Stimulated activated CD8-positive, alpha-beta memory T cell treated with anti-CD3 and anti-CD28 coated beads, Interleukin-12 subunit alpha, Interleukin-12 subunit beta, amount 100 ng/mL, for 4 hours (primary cell): ENCODE measurements around the gene DNAJC30.

Experiments
- DNase-seq: peaks from one replicate; pipeline ENCODE4 v3.0.0-alpha.2; 2020; ENCODE audit warnings: low read depth

Gene DNAJC30

DNA sequence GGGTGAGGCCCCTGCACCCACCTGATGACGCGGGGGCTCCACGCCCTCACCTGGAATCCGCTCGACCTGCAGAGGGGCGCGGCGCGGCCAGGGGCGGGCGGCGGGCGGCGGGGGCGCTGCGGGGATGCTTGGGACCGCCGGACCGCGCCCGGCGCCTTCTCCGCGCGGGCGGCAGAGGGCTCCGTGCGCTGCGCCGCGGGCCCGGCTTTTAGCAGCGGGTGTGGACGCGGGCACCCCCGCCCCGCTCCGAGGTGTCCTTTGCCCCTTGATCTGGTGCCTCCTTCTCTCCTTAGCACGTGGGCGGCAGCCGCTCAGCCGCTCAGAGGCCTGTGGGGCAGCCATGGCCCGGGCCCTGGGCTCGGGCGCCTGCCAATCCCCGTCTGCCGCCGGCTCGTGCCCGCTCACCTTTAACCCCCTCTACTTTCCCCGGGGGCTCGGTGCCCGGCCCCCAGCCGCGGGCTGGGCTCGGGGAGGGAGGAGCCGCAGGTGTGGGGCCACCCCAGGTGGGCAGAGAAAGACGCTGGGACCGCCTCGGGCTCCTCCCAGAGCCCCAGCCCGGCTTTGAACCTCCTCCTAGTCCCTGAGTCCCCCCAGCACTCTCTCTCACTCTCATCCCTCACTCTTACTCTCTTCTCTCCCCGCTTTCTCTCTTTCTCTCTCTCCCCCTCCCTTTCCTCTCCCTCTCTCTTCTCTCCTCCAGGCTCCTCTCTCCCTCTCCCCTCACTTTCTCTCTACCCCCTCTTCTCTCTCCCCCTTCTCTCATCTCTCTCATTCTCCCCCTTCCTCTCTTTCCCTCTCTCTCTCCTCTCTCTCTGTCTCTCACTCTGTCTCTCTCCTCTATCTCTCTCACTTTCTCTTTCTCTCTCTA is 35.3 kb downstream of the DNAJC30 start:
- no peak for DNase-seq

DNA sequence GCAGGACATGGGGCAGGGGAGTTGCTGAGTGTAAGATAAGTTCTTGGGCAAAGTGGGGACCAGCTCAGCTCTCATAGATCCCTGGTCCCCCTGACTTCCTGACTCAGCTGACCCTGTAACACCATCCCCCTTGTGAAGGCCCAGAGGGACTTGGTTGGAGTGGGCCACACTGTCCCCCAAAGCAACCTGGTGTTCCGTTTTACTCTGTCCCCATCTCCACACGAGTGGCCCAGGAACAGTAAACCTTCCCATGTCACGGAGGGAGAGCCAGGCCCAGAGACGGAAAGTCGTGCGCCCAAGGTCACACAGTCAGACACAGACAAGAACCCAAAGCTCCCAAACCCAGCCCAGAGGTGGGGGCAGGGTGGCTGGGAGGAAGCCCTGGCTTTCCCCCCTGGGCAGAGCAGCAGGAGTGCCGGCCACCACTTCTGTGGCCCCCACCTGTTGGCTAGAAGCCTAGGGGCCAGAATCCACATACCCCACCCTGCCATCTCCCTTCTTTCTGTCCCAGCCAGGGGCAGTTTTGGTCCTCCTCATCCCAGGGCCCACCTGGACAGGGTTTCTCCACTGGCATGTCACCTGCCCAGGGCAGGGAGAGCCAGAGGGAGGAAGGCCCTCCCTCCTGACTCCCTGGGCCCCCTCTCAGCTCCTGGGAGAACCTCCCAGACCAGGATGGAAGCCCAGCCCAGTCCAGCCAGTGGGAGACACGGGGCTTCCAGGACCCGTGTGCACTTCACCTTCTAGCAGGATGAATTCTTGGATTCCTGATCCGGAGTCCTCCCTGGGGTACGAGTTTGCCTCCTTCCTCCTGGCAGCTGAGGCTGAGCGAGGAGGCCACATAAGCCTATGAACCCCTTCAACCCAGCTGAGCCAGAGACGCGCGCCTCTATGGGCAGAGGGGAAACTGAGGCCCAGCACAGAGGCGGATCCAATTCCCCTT is 36.2 kb downstream of the DNAJC30 start:
- DNase-seq, result no peak

DNA sequence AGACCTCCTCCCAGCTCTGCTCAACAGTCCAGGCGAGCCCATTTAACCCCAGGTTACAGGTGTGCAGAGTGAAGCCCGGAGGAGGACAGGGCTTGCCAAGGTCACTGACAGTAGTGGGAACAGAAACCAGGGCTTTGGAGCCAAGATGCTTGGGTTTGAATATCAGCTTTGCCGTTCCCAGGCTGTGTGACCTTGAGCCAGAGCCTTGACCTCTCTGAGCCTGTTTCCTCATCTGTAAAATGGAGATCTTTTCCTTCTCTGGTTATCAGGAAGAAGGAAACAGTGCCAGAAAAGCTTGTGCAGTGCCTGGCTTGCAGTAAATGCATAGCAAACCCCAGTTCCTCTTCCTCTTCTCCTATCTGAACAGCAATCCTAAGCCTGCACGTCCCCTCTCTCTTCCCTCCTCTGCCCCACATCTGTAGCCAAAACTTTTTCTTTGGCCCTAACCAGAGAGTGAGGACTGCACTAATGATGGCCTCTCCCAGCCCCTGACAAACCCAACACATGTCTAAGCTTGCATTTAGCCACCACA is 37.5 kb downstream of the DNAJC30 start:
- no peak for DNase-seq

DNA sequence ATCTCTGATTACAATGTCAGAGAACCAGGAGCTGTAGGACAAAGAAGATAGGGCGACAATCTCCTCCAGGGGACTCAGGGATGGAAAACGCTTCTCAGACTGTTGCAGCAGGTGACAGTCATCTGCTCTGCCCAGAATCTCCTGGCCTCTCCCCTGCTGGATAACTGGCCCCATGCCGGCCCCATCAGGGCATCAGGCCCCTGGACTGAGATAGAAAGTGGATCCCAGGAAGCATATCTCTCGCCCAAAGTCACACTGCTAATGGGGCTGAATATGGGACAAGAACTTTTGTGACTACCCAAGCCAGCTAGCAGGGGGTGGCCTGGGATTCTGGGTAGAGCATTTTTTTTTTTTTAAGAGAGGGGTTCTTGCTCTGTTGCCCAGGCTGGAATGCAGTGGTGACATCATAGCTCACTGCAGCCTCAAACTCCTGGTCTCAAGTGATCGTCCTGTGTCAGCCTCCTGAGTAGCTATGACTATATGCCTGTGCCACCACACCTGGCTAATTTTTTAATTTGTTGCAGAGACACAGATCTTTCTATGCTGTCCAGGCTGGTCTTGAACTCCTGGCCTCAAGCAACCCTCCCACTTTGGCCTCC is 38.5 kb downstream of the DNAJC30 start:
- DNase-seq, result no peak

DNA sequence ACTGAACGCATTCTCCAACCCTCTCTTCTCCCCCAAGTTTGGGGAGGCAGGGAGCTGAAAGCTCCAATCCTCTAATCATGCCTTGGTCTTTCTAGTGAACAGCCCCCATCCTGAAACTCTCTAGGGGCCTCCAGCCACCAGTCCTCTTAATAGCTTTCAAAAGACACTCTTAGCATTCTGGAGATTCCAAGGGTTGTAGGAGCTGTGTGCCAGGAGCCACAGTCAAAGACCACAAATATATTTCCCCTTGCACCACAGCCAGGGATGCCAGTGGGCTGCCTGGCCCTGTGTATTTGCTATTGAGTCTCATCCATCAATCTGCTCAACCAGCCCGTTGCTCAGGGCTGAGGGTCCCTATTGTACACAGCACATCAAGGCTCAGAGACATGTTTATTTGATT is 40.4 kb downstream of the DNAJC30 start:
- no peak for DNase-seq

DNA sequence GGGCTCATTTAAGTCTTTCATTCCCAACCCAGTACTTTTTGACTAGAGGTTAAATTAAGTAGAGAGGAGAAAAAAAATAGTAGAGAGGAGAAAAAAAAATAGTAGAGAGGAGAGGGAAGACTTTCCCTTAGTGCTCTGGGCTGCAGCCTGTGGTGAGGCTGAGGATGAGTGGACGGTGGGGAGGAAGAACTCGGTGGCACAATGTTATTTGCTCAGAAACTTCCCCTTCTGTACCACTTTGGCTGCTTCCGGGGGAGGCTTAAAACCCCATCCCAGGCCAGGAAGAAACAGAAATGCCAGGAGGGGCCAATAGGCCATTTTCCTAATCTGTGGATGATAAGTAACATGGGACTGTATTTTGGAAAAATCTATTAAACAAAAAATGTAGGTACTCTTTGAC is 44.3 kb downstream of the DNAJC30 start:
- DNase-seq, result no peak

DNA sequence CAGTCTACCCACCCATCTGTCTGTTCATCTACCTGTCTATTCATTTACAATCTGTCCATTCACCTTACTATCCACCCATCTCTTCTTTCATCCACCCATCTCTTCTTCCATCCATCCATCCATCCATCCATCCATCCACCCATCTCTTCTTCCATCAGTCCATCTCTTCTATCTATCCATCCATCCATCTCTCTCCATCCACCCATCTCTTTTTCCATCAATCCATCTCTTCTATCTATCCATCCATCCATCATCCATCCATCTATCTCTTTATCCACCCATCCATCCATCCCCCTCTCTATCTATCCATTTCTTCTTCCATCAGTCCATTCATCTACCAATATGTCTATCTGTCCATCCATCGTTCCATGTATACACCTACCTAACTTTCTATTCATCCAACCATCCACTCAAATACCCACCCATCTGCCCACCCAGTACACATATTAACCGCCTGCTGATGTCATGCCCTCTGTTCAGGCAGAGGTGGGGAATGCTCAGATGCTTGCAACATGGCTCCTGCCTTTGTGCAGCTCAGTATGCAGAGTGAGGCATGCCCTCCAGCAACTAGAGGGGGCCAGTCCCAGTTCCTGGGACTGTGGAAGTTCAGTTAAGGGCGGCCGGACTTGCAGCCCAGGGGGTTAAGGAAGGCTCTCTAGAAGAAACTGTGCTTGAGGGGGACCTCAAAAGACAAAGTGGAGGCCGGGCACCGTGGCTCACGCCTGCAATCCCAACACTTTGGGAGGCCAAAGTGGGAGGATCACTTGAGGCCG is 47.6 kb downstream of the DNAJC30 start:
- no peak for DNase-seq

DNA sequence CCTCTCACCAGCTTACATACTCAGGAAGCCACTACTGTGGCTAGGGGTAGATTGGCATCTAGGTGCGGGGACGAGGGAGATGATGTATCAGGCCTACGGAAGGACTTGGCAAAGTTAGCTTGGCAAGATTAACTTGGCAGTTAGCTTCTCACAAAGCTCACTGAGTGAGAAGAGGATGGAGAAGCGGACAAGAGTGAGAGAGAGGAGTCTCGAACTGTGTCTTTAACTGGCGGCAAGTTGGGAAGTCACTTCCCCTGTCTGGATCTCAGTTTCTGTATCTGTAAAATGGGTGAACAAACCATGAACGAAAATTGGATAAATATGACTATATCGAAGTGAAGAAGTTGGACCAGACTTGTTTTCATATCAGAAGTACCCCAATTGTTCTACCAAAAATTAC is 49.4 kb downstream of the DNAJC30 start:
- DNase-seq, result no peak

DNA sequence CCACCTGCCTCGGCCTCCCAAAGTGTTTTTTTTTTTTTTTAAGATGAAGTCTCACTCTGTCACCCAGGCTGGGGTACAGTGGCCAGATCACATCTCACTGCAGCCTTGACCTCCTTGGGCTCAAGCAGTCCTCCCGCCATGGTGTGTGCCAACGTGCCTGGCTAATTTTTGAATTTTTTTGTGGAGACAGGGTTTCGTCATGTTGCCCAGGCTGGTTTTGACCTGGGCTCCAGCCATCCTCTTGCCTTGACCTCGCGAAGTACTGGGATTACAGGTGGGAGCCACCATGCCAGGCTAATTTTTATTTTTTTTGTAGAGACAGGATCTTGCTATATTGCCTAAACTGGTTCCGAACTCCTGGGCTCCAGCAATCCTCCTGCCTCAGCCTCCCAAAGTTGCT is 49.9 kb downstream of the DNAJC30 start:
- no peak for DNase-seq

DNA sequence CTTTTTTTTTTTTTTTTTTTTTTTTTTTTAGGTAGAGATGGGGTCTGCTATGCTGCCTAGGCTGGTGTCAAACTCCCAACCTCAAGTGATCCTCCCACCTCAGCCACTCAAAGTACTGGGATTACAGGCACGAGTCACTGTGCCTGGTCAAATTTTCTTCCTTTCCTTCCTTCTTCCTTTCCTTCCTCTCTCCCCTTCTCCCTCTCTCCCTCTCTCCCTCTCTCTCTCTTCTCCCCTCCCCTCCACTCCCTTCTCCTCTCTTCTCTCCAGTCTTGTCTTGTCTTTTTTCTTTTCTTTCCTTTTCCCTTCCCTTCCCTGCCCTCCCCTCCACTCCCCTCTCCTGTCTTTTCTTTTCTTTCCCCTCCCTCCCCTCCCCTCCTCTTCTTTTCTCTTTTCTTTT is 51.7 kb downstream of the DNAJC30 start:
- no peak for DNase-seq
